GM13977 (cell line): Measurements from ENCODE around the gene WNT10A.

Experiments used
- DNase-seq: peaks from one replicate; pipeline ENCODE4 v3.0.0; 2012; ENCODE audit warnings: low spot score
- in situ Hi-C: fragments of 300-500 bp; cut with MboI; formaldehyde crosslinking; loops from one replicate; pipeline ENCODE4 v1.12.0; 2022; ENCODE audit warnings: low sequenced_read_pairs, low pct_unique_long_range_greater_than_20kb, mixed read lengths, inconsistent platforms; ENCODE audit not compliant: unreplicated experiment
- TF ChIP-seq, protein P1 (sequence below): IDR thresholded peaks from 2 replicates; pipeline ENCODE4 v1.5.1; 2012; ENCODE audit warnings: mild to moderate bottlenecking, control low read depth; ENCODE audit not compliant: insufficient read depth; ENCODE audit errors: extremely low read depth, missing control alignments

The WNT10A gene

DNA sequence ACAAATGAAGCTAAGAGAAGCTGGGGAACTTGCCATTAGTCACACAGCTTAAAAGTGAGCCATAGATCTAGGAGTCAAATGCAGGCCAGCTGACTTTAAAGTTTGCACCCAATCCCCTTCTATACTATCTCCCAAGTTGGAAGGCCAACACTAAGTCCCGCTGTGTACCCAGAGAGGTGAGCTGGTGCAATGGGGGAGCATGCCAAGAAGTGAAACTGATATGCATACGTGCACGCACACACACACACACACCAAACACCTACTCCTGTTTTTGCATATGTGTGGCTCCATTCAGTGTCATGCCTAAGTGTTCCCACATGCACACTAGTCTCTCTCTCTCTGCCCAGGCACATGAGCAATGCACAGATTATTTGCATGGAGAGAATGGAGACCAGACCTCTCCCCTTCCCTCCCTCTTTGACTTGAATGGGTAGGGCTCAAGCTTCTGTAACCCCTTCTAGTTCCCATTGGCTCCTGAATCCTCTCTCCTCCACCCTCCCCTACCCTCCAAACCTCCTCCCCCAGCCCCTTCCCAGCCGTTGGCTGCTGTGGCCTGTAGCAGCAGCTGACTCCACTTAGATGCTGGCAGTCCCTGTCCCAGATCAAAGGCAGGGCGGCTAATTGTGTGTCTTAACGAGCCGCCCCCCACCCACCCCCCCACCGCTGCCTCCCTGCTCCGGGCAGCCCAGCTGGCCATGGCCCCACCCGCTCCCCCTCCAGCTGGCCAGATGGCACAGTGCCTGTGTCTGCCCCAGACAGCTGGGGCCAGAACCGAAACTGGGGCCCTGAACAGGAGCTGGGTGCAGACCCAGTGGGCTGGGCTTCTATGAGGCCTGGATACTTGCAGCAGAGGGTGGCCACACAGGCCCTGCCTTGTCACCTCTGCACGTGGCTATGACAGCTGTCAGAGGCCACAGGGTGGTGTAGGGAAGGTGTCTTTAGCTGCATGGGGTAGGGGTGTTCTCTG lies 5.6 kb downstream of the WNT10A start:
- in situ Hi-C loops: no loop called here
- DNase-seq: peak; percentile 85
- TF ChIP-seq, protein P1, sequence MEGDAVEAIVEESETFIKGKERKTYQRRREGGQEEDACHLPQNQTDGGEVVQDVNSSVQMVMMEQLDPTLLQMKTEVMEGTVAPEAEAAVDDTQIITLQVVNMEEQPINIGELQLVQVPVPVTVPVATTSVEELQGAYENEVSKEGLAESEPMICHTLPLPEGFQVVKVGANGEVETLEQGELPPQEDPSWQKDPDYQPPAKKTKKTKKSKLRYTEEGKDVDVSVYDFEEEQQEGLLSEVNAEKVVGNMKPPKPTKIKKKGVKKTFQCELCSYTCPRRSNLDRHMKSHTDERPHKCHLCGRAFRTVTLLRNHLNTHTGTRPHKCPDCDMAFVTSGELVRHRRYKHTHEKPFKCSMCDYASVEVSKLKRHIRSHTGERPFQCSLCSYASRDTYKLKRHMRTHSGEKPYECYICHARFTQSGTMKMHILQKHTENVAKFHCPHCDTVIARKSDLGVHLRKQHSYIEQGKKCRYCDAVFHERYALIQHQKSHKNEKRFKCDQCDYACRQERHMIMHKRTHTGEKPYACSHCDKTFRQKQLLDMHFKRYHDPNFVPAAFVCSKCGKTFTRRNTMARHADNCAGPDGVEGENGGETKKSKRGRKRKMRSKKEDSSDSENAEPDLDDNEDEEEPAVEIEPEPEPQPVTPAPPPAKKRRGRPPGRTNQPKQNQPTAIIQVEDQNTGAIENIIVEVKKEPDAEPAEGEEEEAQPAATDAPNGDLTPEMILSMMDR: no peak

DNA sequence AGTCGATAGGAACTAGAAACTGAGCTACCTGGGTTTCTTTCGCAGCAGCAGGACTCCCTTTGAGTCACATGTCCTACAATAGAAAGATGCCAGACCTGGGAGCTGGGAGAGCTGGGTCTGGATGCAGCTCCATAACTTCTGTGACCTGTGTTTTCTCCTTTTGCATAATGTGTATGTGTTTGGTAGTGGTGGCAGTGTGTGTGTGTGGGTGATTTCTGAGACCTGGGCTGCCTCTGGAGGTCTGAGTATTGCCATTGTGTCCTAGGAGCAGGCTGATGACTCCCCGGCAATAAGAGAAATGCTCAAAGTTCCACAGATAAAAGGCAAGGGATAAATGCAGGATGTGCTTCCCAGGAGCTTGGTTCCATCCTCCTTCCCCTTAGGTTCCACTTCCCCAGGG lies 6.4 kb downstream of the WNT10A start:
- no peak for DNase-seq
- TF ChIP-seq, protein P1: no peak
- in situ Hi-C loops: no loop called here

DNA sequence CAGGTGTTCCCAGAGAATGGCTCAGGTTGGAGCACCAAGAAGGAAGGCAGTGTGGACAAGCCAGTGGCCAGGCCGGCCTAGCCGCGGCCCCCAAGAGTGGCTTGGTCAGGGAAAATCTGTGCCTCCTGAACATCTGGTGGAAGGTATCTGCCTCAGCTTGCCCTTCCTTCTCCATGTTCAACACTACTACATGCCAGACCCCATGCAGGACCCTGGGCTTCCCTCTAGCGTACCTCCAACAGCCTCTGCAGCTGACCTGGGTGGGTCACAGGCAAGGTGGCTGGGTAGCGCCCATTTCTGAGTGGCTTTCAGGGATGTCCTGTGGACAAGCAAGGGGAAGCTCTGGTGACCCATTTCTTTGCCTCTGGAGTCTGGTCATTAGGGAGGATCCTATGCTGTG lies 7.7 kb downstream of the WNT10A start:
- TF ChIP-seq, protein P1: no peak
- in situ Hi-C loops: no loop called here
- no peak for DNase-seq

DNA sequence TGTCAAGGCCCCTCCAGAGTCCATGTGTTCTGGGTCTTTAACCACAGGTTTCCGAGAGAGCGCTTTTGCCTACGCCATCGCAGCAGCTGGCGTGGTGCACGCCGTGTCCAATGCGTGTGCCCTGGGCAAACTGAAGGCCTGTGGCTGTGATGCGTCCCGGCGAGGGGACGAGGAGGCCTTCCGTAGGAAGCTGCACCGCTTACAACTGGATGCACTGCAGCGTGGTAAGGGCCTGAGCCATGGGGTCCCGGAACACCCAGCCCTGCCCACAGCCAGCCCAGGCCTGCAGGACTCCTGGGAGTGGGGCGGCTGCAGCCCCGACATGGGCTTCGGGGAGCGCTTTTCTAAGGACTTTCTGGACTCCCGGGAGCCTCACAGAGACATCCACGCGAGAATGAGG lies 9.3 kb downstream of the WNT10A start:
- TF ChIP-seq, protein P1: no peak
- DNase-seq: no peak
- in situ Hi-C loops: no loop called here

DNA sequence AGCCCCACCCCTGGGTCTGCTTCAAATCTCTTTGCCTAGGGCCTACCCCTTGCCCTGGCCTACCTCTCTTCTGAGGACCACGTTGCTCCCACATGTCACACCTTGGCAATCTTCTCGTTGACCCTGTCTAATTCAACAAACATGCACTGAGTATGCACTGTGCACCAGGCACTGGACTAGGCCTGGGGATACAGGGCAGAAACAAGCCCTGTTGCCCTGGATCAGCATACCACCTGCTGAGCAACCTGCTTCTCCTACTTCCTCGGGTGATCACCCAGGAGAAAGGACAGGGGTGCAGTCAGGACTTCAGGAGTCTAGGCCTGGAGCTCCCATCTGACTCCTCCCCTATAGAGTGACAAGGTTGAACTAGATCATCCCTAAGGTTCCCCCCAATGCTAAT lies 9.7 kb downstream of the WNT10A start:
- TF ChIP-seq, protein P1: no peak

DNA sequence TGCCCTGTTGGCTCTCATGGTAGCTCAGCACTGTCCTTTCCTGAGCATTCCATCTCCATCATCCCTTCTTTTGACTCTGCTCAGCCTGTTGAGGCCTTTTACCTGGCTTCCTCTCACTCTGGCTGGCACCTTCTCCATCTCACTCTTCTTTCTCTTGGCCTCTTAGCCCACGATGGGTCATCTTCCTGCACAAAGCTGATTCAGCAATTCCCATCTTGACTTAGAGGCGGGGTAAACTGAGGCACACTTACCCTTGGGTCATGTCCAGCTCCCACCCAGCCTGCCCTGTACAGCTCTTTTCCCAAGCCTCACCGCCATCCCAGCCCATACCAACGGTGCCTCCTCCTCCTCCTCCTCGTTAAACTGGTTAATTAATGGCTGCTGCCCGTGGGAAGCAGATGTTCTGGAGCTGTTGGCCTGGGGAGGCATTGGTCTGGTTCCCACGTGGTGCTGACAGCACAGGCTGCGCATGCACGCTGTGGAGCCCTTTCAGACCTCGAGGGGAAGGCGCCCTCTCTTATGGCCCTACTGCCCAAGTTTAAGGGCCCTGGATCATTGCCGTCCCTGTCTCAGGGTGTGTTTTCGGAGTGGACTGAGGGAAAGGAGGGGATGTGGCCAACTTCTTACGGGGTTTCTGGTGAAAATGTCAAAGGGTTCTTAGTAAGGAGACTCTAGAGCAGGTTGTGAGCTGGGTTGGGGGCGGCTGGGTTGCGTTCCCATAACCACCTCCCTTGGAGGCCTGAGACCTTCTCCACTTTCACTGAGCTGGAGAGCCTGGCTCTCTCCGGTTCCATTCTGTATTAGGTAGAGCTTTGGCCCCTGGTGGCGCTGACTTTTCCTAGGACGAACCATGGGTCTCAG lies 10.9 kb downstream of the WNT10A start:
- no peak for DNase-seq
- TF ChIP-seq, protein P1: no peak
- in situ Hi-C loops: no loop called here

More for the DNA sequence above, 9.7 kb downstream of the WNT10A start:
- no peak for DNase-seq
- in situ Hi-C loops: no loop called here
